Endothelial cell of umbilical vein (primary cell): ENCODE results near the gene PIKFYVE. TPM values are rescaled to one million over a fixed set of nuclear protein-coding genes. Genes with fewer than 3 reads are reported as not detected.

Experiments used
- BruUV-seq: library from RNA; stranded (reverse); fragments of 400-500 nt; replicated peaks from 2 replicates; lab custom pipeline; 2021; lab: Mats Ljungman, UMichigan
- CTCF ChIA-PET: fragments of 300-600, 350-600 bp; sonication (Branson Sonifier 250); formaldehyde crosslinking; loops from one replicate; lab custom pipeline; 2021; ENCODE audit warnings: antibody characterized with exemption, inconsistent platforms; lab: Charles Lee
- POLR2A ChIA-PET: fragments of 300-600, 350-600 bp; sonication (Branson Sonifier 250); formaldehyde crosslinking; loops from one replicate; lab custom pipeline; 2021; ENCODE audit warnings: antibody characterized with exemption, inconsistent platforms; lab: Charles Lee
- DNase-seq: peaks from one replicate; pipeline ENCODE4 v3.0.0-alpha.2; 2011; ENCODE audit warnings: low read depth, low spot score
- FAIRE-seq: peaks from 2 replicates; lab custom pipeline; 2011; peaks lifted over from hg19 to GRCh38; lab: Jason Lieb, UNC
- H2AFZ ChIP-seq: 2 replicates; pipeline ENCODE4 v1.6.0; 2012; ENCODE audit warnings: low read depth, low read length, control low read depth, inconsistent platforms
- H3K27ac ChIP-seq: 2 replicates; pipeline ENCODE4 v1.5.1; 2011; ENCODE audit warnings: low read depth, mild to moderate bottlenecking, control low read depth, low read length, moderate library complexity; ENCODE audit not compliant: insufficient read depth
- H3K27me3 ChIP-seq, 2 experiments: 2 replicates each; pipeline versions ENCODE4 v1.6.0 to v1.6.1; 2011; ENCODE audit warnings: low read length in 2 of 2, mixed read lengths in 1 of 2; ENCODE audit not compliant: control insufficient read depth in 2 of 2, insufficient read depth in 2 of 2
- H3K36me3 ChIP-seq, 2 experiments: 2 replicates in 1 of 2; 3 replicates in 1 of 2; pipeline ENCODE4 v1.5.1; 2011; ENCODE audit warnings: low read length in 2 of 2, mild to moderate bottlenecking in 1 of 2, moderate library complexity in 1 of 2; ENCODE audit not compliant: control insufficient read depth in 2 of 2, insufficient read depth in 2 of 2; ENCODE audit errors: extremely low read depth in 1 of 2
- H3K4me1 ChIP-seq: 3 replicates; pipeline ENCODE4 v1.5.1; 2011; ENCODE audit warnings: mild to moderate bottlenecking, low read length; ENCODE audit not compliant: control insufficient read depth, insufficient read depth; ENCODE audit errors: extremely low read depth
- H3K4me2 ChIP-seq: 2 replicates; pipeline ENCODE4 v1.6.1; 2011; ENCODE audit warnings: low read length, control low read depth, mixed read lengths; ENCODE audit not compliant: insufficient read depth
- H3K4me3 ChIP-seq, 3 experiments: fragments of 200-600 bp in 1 of 3; sonication (generic), shearing (Covaris generic) in 1 of 3; replicated peaks in 1 of 3; 2 replicates each; pipeline ENCODE4 v1.5.1; 2011 to 2016; ENCODE audit warnings: control low read depth in 3 of 3, low read length in 3 of 3, mild to moderate bottlenecking in 2 of 3, inconsistent platforms in 1 of 3, low read depth in 1 of 3, moderate library complexity in 1 of 3; ENCODE audit not compliant: insufficient read depth in 1 of 3
- H3K79me2 ChIP-seq: 2 replicates; pipeline ENCODE4 v1.6.0; 2012; ENCODE audit warnings: low read length, inconsistent platforms; ENCODE audit not compliant: control insufficient read depth, insufficient read depth
- H3K9ac ChIP-seq: replicated peaks from 2 replicates; pipeline ENCODE3; 2011; ENCODE audit warnings: low read length, control low read depth; ENCODE audit not compliant: insufficient read depth; ENCODE audit errors: extremely low read depth
- H3K9me1 ChIP-seq: replicated peaks from 3 replicates; pipeline ENCODE4 v1.6.0; 2011; ENCODE audit warnings: mild to moderate bottlenecking, low read length; ENCODE audit not compliant: control insufficient read depth, insufficient read depth; ENCODE audit errors: extremely low read depth
- H3K9me3 ChIP-seq: replicated peaks from 2 replicates; pipeline ENCODE4 v1.5.1; 2012; ENCODE audit warnings: low read length, inconsistent platforms; ENCODE audit not compliant: control insufficient read depth, insufficient read depth
- H4K20me1 ChIP-seq: replicated peaks from 2 replicates; pipeline ENCODE3; 2011; ENCODE audit warnings: mild to moderate bottlenecking, low read length; ENCODE audit not compliant: control insufficient read depth, insufficient read depth; ENCODE audit errors: extremely low read depth
- CTCF ChIP-seq, 2 donors: IDR thresholded peaks; 1 replicate in 1 of 2; 2 replicates in 1 of 2; pipeline ENCODE4 v1.5.1; 2011; ENCODE audit warnings: low read length in 2 of 2, mild to moderate bottlenecking in 2 of 2, moderate library complexity in 2 of 2, control low read depth in 1 of 2, inconsistent platforms in 1 of 2, low read depth in 1 of 2; ENCODE audit not compliant: insufficient read depth in 1 of 2; ENCODE audit errors: extremely low read depth in 1 of 2
- EZH2 ChIP-seq: IDR thresholded peaks from 2 replicates; pipeline ENCODE4 v1.6.1; 2012; ENCODE audit warnings: borderline replicate concordance, low read depth, mild to moderate bottlenecking, moderate library complexity, low read length, inconsistent platforms; ENCODE audit not compliant: severe bottlenecking
- FOS ChIP-seq: IDR thresholded peaks from 2 replicates; pipeline ENCODE4 v1.6.1; 2011; ENCODE audit warnings: mild to moderate bottlenecking, low read length, moderate library complexity, borderline replicate concordance; ENCODE audit not compliant: insufficient read depth
- GATA2 ChIP-seq: IDR thresholded peaks from 2 replicates; pipeline ENCODE4 v1.7.0; 2011; ENCODE audit warnings: low read depth, mild to moderate bottlenecking, moderate library complexity, mixed read lengths, low read length; ENCODE audit not compliant: insufficient read length, insufficient read depth
- JUN ChIP-seq: IDR thresholded peaks from 2 replicates; pipeline ENCODE4 v1.6.1; 2011; ENCODE audit warnings: borderline replicate concordance, low read depth; ENCODE audit not compliant: insufficient read length, insufficient read depth
- MYC ChIP-seq: IDR thresholded peaks from one replicate; pipeline ENCODE4 v1.6.1; 2011; ENCODE audit warnings: mild to moderate bottlenecking, low read depth, low read length
- POLR2A ChIP-seq: IDR thresholded peaks from 2 replicates; pipeline ENCODE4 v1.6.1; 2012; ENCODE audit warnings: low read depth, mild to moderate bottlenecking, control low read depth, low read length
- POLR2AphosphoS5 ChIP-seq: IDR thresholded peaks from 2 replicates; pipeline ENCODE4 v1.6.1; 2012; ENCODE audit warnings: low read depth, mild to moderate bottlenecking, control low read depth, low read length, moderate library complexity; ENCODE audit not compliant: insufficient read depth
- dilution Hi-C: fragments of 300-500 bp; cut with MboI; formaldehyde crosslinking; loops from one replicate; pipeline ENCODE4 v1.15.0; 2019; ENCODE audit warnings: low sequenced_read_pairs; ENCODE audit not compliant: extremely low pct_ligation_motif_present
- intact Hi-C: fragments of 100-400 bp; cut with micrococcal nuclease; formaldehyde crosslinking; loops from one replicate; pipeline ENCODE4 v1.10.0; 2022
- polyA plus RNA-seq, 4 experiments: library from polyadenylated mRNA; depleted of rRNA in 3 of 4; stranded (reverse) in 3 of 4; unstranded in 1 of 4; fragments of >200 nt; gene quantifications; 2 replicates each; pipeline versions ENCODE4 v1.2.1 to v1.2.3, GENCODE V29; 2011 to 2012; ENCODE audit warnings: missing spikeins in 1 of 4
- total RNA-seq: library from RNA; stranded (reverse); gene quantifications from 2 replicates; pipeline ENCODE4 v1.2.3, GENCODE V29; 2021
- TF ChIP-seq, protein P1 (sequence below): IDR thresholded peaks from 2 replicates; pipeline ENCODE4 v1.6.1; 2011; ENCODE audit not compliant: insufficient read depth, insufficient read length

Gene PIKFYVE
- total and polyA plus RNA-seq, 2 donors (not counting 3 experiments of a cell fraction or from before 2014, with no cell fraction given), result 9.0 to 28.2 TPM

- Histone ChIP-seq H3K9me1 (no peaks in the 10 kb centered on the region), H4K20me1 (no peaks in the 10 kb centered on the region), H3K9ac (no peak overlapping the region), H3K4me3 (no peak overlapping the region), H3K27ac (no peak overlapping the region), H3K79me2 (no peaks in the 10 kb centered on the region), H3K9me3 (no peaks in the 10 kb centered on the region), H3K36me3 (peaks cover 9 to 16% of the 10 kb centered on the region in 2 experiments), H2AFZ (no peak overlapping the region), H3K27me3 (no peaks in the 10 kb centered on the region), H3K4me2 (no peak overlapping the region), H3K4me1 (no peaks in the 10 kb centered on the region)
- ChIA-PET CTCF (interaction anchor here (0.7 kb wide), 1 partner anchor 11 kb away, joined by 4 read pairs; no protein-coding TSS in a partner anchor), POLR2A (no interaction called here)
- intact Hi-C loops (no loop called here), dilution Hi-C loops (no loop called here)
- DNase-seq (no peak), FAIRE-seq (no peak)
- no peak for TF ChIP-seq POLR2A
- TF ChIP-seq JUN, result no peak
- TF ChIP-seq, protein P1, sequence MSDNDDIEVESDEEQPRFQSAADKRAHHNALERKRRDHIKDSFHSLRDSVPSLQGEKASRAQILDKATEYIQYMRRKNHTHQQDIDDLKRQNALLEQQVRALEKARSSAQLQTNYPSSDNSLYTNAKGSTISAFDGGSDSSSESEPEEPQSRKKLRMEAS, result no peak
- TF ChIP-seq GATA2, result no peak
- no peak for TF ChIP-seq EZH2
- no peak for TF ChIP-seq POLR2AphosphoS5
- TF ChIP-seq CTCF (IDR thresholded peaks at IDR 0.05; ENCODE audit: extremely low read depth in 1 of 2, insufficient read depth in 1 of 2, low read depth in 1 of 2, low read length in 2 of 2), result no peak
- TF ChIP-seq MYC, result no peak
- no peak for TF ChIP-seq FOS
- no TSS peak for BruUV-seq
Measured at GRCh38 chr2:208319391-208319790, 53.3 kb downstream of the PIKFYVE start.
